ENCODE measurements around the gene TRPM2.
A peak's percentile ranks its signal among the peaks of the same experiment; 100 is the strongest.

Gene TRPM2

DNA sequence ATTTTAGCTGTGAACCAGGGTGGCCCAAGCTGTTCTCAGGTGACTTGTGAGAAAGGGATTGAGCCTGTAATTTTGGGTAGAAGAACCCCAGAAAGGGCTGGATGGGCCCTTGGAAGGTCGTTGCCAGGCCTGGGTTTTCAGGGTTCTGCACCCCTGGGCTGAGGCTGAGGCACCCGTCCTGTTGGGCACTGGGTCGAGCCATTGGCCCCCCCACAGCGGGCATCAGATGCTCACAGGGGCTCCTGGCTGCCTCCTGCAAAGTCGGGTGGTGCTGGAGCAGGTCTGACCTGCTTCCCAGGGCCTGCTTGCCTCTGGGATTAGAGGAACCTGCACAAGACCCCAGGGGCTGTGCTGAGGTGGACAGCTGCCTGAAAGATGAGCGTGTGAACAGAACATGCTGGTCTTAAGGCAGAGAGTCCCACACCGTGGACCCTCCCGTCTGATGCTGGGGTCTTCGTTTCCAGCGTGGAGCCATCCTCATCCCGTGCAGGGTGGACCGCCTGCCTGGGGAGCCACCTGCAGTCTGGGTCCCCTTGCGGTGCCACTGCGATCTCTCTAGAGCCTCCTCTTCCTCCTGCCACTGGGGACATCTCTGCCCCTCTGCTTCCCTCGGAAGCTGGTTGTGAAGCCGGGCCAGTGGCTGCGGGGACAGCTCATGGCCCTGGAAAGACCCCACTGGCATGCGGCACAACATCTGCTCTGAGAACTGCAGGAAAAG, 1.7 kb upstream of the TRPM2 start:
- H3K4me1 ChIP-seq (ENCODE audit: low read length) = peaks cover 46% of the 10 kb centered on the region
- H4K20me1 ChIP-seq (ENCODE audit: insufficient read depth, low read length) = no peaks in the 10 kb centered on the region
- peaks cover 4% of the 10 kb centered on the region for H3K36me3 ChIP-seq (replicated peaks; ENCODE audit: low read depth, low read length)
- H3K9ac ChIP-seq (ENCODE audit: low read length) = no peak overlapping the region
- no peaks in the 10 kb centered on the region for H3K9me3 ChIP-seq (ENCODE audit: insufficient read depth, low read length)
- peaks cover 24% of the 10 kb centered on the region for H3K79me2 ChIP-seq (ENCODE audit: low read length)
- no peaks in the 10 kb centered on the region for H3K27me3 ChIP-seq (ENCODE audit: low read depth, low read length)
- no peak overlapping the region for H3K27ac ChIP-seq (ENCODE audit: low read length)
- TF ChIP-seq CTCF (IDR thresholded peaks at IDR 0.05; ENCODE audit: low read depth, low read length) = no peak
- TF ChIP-seq EZH2phosphoT487 (IDR thresholded peaks at IDR 0.05; ENCODE audit: low read depth) = no peak
- no peak overlapping the region for H3K4me2 ChIP-seq (ENCODE audit: low read length)
- no peak overlapping the region for H2AFZ ChIP-seq (ENCODE audit: low read depth, low read length)
- H3K4me3 ChIP-seq (ENCODE audit: low read length) = no peak overlapping the region

- peak overlapping the region; percentile 92 for H3K4me2 ChIP-seq (ENCODE audit: low read length)
- no peaks in the 10 kb centered on the region for H3K9me3 ChIP-seq (ENCODE audit: insufficient read depth, low read length)
- H3K4me3 ChIP-seq (ENCODE audit: low read length) = peak overlapping the region; percentile 83
- H3K4me1 ChIP-seq (ENCODE audit: low read length) = peaks cover 52% of the 10 kb centered on the region
- TF ChIP-seq EZH2phosphoT487 (IDR thresholded peaks at IDR 0.05; ENCODE audit: low read depth) (no peak), CTCF (IDR thresholded peaks at IDR 0.05; ENCODE audit: low read depth, low read length) (no peak)
- no peak overlapping the region for H2AFZ ChIP-seq (ENCODE audit: low read depth, low read length)
- peaks cover 9% of the 10 kb centered on the region for H3K36me3 ChIP-seq (replicated peaks; ENCODE audit: low read depth, low read length)
- peaks cover 30% of the 10 kb centered on the region for H3K79me2 ChIP-seq (ENCODE audit: low read length)
- peak overlapping the region; percentile 86 for H3K9ac ChIP-seq (ENCODE audit: low read length)
- peak overlapping the region; percentile 96 for H3K27ac ChIP-seq (ENCODE audit: low read length)
- H4K20me1 ChIP-seq (ENCODE audit: insufficient read depth, low read length) = no peaks in the 10 kb centered on the region
- no peaks in the 10 kb centered on the region for H3K27me3 ChIP-seq (ENCODE audit: low read depth, low read length)
Observed at GRCh38 chr21:44352253-44352860, 1.1 kb upstream of the TRPM2 start.

GRCh38 chr21:44354001-44354405, 582 bp downstream of the TRPM2 start:
- peaks cover 42% of the 10 kb centered on the region for H3K79me2 ChIP-seq (ENCODE audit: low read length)
- peak overlapping the region; percentile 92 for H3K4me2 ChIP-seq (ENCODE audit: low read length)
- TF ChIP-seq EZH2phosphoT487 (IDR thresholded peaks at IDR 0.05; ENCODE audit: low read depth) = no peak
- no peak for TF ChIP-seq CTCF (IDR thresholded peaks at IDR 0.05; ENCODE audit: low read depth, low read length)
- H4K20me1 ChIP-seq (ENCODE audit: insufficient read depth, low read length) = no peaks in the 10 kb centered on the region
- no peak overlapping the region for H2AFZ ChIP-seq (ENCODE audit: low read depth, low read length)
- peak overlapping the region; percentile 96 for H3K27ac ChIP-seq (ENCODE audit: low read length)
- peaks cover 22% of the 10 kb centered on the region for H3K36me3 ChIP-seq (replicated peaks; ENCODE audit: low read depth, low read length)
- no peaks in the 10 kb centered on the region for H3K27me3 ChIP-seq (ENCODE audit: low read depth, low read length)
- peak overlapping the region; percentile 83 for H3K4me3 ChIP-seq (ENCODE audit: low read length)
- H3K9ac ChIP-seq (ENCODE audit: low read length) = peak overlapping the region; percentile 86
- H3K4me1 ChIP-seq (ENCODE audit: low read length) = peaks cover 57% of the 10 kb centered on the region
- H3K9me3 ChIP-seq (ENCODE audit: insufficient read depth, low read length) = no peaks in the 10 kb centered on the region

Data from OCI-LY3 (cell line).